ENCODE results near the gene C12orf42. TPM values are rescaled to one million over a fixed set of nuclear protein-coding genes. Genes with fewer than 3 reads are reported as not detected.

The C12orf42 gene
- total RNA-seq, 1 experiment from 2014 or later, result 0.37 TPM

- no peak overlapping the region for H3K27ac Mint-ChIP-seq
- no peaks in the 10 kb centered on the region for H3K36me3 Mint-ChIP-seq
- peaks cover 3% of the 10 kb centered on the region; the same call in 1 of the 2 replicates for H3K4me1 Mint-ChIP-seq
- ATAC-seq (no peak), DNase-seq (ENCODE audit: low spot score) (no peak)
- peaks cover 19% of the 10 kb centered on the region for H3K9me3 Mint-ChIP-seq
- ChIA-PET POLR2A (interaction anchor here (0.6 kb wide), 1 partner anchor 28 kb away, joined by 3 read pairs; no protein-coding TSS in a partner anchor), CTCF (no interaction called here)
- no peak overlapping the region for H3K4me3 Mint-ChIP-seq
- no peak for TF ChIP-seq ZNF396 (CRISPR knock-in tag; IDR thresholded peaks at IDR 0.05; ENCODE audit: borderline replicate concordance)
- TF ChIP-seq CTCF (IDR thresholded peaks at IDR 0.05), result no peak
- no peak for TF ChIP-seq ZNF263 (CRISPR knock-in tag; IDR thresholded peaks at IDR 0.05; ENCODE audit: low read depth)
- TF ChIP-seq GABPB1 (CRISPR knock-in tag; IDR thresholded peaks at IDR 0.05), result no peak
- no peak for TF ChIP-seq E2F1 (CRISPR knock-in tag; IDR thresholded peaks at IDR 0.05)
- no peak for TF ChIP-seq ATF6 (CRISPR knock-in tag; IDR thresholded peaks at IDR 0.05)
- no peak for TF ChIP-seq ATF1 (CRISPR knock-in tag; IDR thresholded peaks at IDR 0.05)
- TF ChIP-seq ZBTB21 (CRISPR knock-in tag; IDR thresholded peaks at IDR 0.05; ENCODE audit: borderline replicate concordance), result no peak
- TF ChIP-seq SP1 (CRISPR knock-in tag; conservative IDR thresholded peaks at IDR 0.05), result no peak
- TF ChIP-seq ATF2 (CRISPR knock-in tag; IDR thresholded peaks at IDR 0.05; ENCODE audit: borderline replicate concordance, low read depth), result no peak
- no peak for TF ChIP-seq FOXJ3 (CRISPR knock-in tag; IDR thresholded peaks at IDR 0.05; ENCODE audit: borderline replicate concordance)
- TF ChIP-seq ZNF423 (CRISPR knock-in tag; IDR thresholded peaks at IDR 0.05), result no peak
- no peak for TF ChIP-seq ZMAT4 (CRISPR knock-in tag; IDR thresholded peaks at IDR 0.05)
- TF ChIP-seq CREB1 (CRISPR knock-in tag; IDR thresholded peaks at IDR 0.05), result no peak
- no peaks in the 10 kb centered on the region; the same call in 1 of the 2 replicates for H3K27me3 Mint-ChIP-seq (ENCODE audit: low read depth)
Observed at GRCh38 chr12:103524238-103524875, 28.6 kb upstream of the C12orf42 start.

- peaks cover 19% of the 10 kb centered on the region for H3K9me3 Mint-ChIP-seq
- H3K4me1 Mint-ChIP-seq, result peaks cover 3% of the 10 kb centered on the region; the same call in 1 of the 2 replicates
- no peak overlapping the region for H3K4me3 Mint-ChIP-seq
- ChIA-PET POLR2A (no interaction called here), CTCF (no interaction called here)
- no peaks in the 10 kb centered on the region; the same call in 1 of the 2 replicates for H3K27me3 Mint-ChIP-seq (ENCODE audit: low read depth)
- no peak overlapping the region for H3K27ac Mint-ChIP-seq
- ATAC-seq (no peak), DNase-seq (ENCODE audit: low spot score) (no peak)
- no peaks in the 10 kb centered on the region for H3K36me3 Mint-ChIP-seq
- no peak for TF ChIP-seq E2F4 (CRISPR knock-in tag; IDR thresholded peaks at IDR 0.05; ENCODE audit: borderline replicate concordance, low read depth)
- no peak for TF ChIP-seq ZNF121 (CRISPR knock-in tag; IDR thresholded peaks at IDR 0.05)
- TF ChIP-seq ZNF416 (CRISPR knock-in tag; IDR thresholded peaks at IDR 0.05), result no peak
- TF ChIP-seq USF2 (CRISPR knock-in tag; IDR thresholded peaks at IDR 0.05), result no peak
- no peak for TF ChIP-seq FOXK1 (CRISPR knock-in tag; IDR thresholded peaks at IDR 0.05)
- no peak for TF ChIP-seq PRDM15 (CRISPR knock-in tag; IDR thresholded peaks at IDR 0.05)
- TF ChIP-seq CTCF (IDR thresholded peaks at IDR 0.05), result no peak
Observed at GRCh38 chr12:103523771-103524170, 28.0 kb upstream of the C12orf42 start.
